HG03095 (cell line): ENCODE data around the gene POLR2I.
A peak's percentile ranks its signal among the peaks of the same experiment; 100 is the strongest.
"Not testable (repeated sequence)": the region's sequence is repeated elsewhere in the genome, so short reads cannot be mapped to it uniquely, and the experiment has no call there.

Experiments used
- ATAC-seq: cut with Tn5 transposase; IDR thresholded peaks from one replicate; pipeline ENCODE4 v1.9.1; 2021; ENCODE audit warnings: moderate library complexity; ENCODE audit not compliant: unreplicated experiment

POLR2I gene

DNA sequence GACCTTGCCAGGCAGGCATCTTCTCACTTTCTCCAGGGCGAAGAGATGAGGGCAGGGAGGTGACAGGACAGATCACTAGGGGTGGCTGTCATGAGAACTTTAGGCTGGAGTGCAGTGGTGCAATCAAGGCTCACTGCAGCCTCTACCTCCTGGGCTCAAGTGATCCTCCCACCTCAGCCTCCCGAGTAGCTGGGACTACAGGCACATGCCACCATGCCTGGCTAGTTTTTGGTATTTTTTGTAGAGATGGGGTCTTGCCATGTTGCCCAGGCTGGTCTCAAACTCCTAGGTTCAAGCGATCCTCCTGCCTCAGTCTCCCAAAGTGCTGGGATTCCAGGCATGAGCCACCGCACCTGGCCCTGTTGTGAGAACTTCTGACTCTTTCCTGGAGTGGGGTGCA is 20.2 kb upstream of the POLR2I start:
- not testable (repeated sequence) for ATAC-seq

- ATAC-seq = not testable (repeated sequence)
Observed at GRCh38 chr19:36131221-36131620, 16.5 kb upstream of the POLR2I start.

GRCh38 chr19:36128392-36128736 is 13.7 kb upstream of the POLR2I start:
- ATAC-seq = no peak

DNA sequence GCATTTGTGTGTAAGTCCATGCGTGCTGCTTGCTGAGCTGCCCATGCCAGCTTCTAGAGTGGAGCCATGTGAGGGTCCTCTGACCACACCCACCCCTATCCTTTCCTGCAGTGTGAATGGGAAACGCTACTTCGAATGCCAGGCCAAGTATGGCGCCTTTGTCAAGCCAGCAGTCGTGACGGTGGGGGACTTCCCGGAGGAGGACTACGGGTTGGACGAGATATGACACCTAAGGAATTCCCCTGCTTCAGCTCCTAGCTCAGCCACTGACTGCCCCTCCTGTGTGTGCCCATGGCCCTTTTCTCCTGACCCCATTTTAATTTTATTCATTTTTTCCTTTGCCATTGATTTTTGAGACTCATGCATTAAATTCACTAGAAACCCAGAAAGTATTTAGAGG is 10.9 kb upstream of the POLR2I start:
- ATAC-seq = no peak

- no peak for ATAC-seq
Observed at GRCh38 chr19:36121486-36122124, 6.9 kb upstream of the POLR2I start.

DNA sequence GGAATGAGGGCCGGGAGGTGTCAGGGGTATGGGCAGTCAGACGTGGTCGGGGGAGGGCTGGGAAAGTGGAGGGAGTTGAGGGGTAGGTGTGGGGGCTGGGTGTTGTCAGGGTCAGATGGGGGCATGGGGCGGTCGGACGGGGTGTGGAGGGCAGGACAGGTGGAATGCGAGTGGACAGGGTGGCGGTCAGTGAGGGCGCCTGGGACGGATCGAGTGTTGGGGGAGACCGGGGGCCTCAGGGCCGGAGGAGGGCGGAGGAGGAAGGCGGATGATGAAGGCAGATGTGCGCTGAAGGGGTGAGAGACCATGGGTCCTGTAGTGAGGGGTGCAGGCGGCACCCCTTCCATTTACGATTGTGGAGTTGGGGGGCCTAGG is 6.3 kb upstream of the POLR2I start:
- no peak for ATAC-seq

DNA sequence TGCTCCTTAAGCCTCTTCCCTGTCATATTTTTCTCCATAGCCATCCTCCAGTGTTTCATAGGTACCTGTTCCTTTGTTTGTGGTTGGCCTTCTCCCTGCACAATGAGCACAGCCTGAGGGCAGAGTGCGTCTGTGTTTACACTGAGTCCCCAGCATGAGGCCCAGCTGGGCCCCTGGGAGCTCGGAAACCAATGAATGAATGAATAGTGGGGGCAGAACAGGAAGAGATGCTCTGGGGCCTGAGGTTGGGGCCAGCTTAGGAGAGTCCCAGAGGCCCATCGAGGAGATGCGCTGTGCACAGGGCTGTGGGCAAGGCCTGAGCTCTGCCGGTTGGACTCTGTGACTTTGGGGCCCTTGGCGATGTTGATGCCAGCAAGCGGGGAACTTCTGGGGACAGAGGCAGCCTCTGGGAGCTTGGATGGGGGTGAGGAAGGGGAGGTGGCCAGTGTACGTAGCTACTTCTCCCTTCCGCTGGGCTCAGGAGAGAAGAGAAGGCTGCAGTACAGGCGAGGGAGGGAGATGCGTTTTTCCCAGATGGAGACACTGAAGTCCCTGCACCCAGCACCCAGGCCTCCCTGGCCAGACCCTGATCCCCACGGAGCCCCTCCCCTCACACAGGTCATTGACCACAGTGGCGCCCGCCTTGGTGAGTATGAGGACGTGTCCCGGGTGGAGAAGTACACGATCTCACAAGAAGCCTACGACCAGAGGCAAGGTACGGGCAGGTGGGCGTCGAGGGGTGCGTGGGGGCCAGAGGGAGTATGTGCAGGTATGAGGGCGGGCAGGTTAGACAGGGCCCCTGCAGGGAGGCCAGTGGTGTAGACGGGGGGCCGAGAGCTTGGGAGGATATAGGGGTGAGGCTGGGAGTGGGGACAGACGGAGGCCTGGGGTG is 5.7 kb upstream of the POLR2I start:
- no peak for ATAC-seq

DNA sequence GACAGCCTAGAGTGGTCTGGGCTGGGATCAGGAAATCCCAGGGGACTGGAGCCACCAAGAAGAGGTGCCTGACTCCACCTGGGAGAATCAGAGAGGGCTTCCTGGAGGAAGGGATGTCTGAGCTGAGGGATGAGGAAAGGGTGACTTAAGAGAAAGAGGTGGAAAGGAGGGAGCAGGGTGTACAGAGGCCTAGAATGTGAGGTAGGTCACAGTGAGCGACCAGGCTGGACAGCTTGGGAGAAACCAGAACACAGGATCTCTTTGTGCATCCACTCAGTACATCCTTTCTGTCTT is 1.6 kb upstream of the POLR2I start:
- no peak for ATAC-seq

DNA sequence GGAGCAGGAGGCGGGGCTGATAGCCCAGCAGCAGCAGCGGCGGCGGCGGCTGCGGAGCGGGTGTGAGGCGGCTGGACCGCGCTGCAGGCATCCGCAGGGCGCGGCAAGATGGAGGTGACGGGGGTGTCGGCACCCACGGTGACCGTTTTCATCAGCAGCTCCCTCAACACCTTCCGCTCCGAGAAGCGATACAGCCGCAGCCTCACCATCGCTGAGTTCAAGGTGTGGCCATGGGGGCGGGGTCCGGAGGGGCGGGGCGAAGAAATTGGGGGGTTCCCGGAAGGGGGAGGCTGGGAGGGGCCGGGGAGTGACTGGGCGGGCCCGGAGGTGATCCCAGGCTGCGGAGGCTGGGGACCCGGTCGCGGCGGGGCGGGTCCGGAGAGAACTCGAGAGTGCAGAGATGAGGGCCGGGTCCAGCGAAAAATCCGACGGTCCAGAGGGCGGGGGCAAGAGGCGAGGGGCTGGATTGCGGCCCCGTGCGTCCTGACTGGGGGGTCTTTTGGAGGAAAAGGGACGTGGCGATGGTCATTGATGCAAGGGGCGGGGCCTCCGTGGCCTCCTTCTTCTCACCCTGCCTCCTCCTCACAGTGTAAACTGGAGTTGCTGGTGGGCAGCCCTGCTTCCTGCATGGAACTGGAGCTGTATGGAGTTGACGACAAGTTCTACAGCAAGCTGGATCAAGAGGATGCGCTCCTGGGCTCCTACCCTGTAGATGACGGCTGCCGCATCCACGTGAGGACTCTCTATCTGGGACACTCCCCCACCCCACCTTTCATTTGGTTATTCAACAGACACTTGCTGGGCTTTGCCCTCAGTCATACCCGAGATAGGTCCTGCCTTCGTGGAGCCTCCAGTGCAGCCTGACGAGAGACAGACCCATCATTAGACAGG is 1.0 kb upstream of the POLR2I start, which contains the start of gene TBCB:
TBCB (plus strand) TSS at position 16 of the 891 bp plus-strand sequence; CDS start at position 109, 93 bp downstream.
- peak; percentile 25 for ATAC-seq

DNA sequence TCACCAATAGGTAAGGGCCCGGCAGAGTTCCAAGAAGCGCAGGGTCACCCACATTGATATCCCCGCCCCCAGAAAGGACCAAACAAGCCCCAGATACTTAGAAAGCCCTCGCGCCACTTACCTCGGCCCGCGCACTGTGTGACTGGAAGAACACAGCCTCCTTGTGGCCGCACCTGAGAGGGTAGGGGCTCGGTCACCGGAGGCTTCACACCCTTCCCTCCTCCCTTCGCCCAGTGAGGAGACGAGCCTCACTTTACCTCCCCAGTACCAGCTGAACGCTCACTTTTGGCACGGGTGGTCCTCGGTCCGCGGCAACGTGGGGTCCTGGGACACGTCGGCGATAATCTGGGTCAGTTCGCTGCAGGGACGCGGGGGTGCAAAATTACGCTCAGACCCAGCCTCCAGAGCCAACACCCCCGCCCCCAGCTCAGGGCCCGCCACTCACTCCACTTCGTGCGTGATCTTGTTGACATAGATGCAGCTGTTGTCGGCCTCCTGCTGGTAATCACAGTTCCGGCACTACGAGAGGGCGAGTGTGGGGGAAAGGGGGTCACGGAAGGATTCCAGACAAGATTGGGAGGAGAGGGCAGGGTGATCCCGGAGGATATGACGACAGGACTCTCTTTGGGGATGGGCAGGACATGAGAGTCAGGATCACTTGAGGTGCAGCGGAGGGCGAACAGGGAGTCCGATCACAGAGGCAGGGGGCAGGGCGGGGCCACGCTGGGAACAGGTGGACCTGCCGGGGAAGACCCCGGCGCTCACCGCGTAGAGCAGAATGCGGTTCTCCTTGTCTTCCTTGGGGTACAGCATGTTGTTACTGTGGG is 568 bp downstream of the POLR2I start:
- ATAC-seq = no peak

DNA sequence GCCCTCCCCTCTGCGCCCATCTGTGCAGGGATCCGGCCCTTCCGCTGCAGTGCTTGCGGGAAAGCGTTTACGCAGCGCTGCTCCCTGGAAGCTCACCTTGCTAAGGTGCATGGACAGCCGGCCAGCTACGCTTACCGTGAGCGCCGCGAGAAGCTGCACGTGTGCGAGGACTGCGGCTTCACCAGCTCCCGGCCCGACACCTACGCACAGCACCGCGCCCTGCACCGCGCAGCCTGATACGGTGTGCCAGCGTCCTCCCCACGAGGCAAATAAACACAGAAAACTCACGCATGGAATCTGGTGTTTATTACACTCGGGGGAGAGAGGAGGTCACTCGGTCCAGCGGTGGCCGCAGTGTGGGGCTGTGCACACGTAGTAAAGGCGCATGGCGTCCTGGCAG is 1.2 kb downstream of the POLR2I start:
- ATAC-seq = no peak

DNA sequence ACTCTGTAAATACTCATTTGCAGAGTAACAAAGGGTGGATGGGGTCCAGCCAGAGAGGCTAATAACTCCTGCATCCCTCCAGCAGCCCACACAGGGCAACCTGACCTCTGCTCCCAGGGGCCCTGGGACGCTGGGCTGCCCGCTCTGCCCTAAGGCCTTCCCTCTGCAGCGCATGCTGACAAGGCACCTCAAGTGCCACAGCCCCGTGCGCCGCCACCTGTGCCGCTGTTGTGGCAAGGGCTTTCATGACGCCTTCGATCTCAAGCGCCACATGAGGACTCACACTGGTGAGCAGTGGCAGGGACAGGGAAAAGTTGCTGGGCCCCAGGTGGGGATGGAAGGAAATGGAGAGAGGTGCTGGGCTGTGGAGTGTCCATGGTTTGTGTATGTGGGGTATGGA is 2.0 kb downstream of the POLR2I start:
- ATAC-seq = no peak

- no peak for ATAC-seq
Observed at GRCh38 chr19:36111200-36111539, 3.5 kb downstream of the POLR2I start.

GRCh38 chr19:36110487-36111199 is 4.0 kb downstream of the POLR2I start, which contains the start of gene OVOL3:
Gene OVOL3 (plus strand): TSS chr19:36111143. CDS start chr19:36111203, 60 bp downstream.
- ATAC-seq = no peak

GRCh38 chr19:36108684-36109083 is 6.0 kb downstream of the POLR2I start:
- no peak for ATAC-seq

DNA sequence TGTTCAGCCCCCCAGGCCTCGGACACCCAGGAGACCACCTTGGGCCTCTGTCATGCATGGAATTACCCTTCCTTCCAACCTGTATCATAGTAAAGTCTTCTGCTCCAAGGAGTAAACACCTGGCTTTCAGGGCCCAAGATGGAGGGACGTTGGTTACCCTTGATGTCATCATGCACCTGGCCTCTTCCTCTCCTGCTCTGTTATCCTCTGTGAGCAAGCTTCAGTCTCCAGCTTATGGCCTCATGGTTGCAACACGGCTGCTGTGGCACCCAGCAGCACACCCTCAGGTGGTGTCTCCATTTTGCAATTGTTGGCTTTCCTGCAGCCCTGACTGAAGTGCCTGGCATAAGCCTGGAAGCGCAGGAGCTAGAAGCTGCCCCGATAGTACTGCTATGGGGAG is 7.7 kb downstream of the POLR2I start:
- ATAC-seq = no peak

DNA sequence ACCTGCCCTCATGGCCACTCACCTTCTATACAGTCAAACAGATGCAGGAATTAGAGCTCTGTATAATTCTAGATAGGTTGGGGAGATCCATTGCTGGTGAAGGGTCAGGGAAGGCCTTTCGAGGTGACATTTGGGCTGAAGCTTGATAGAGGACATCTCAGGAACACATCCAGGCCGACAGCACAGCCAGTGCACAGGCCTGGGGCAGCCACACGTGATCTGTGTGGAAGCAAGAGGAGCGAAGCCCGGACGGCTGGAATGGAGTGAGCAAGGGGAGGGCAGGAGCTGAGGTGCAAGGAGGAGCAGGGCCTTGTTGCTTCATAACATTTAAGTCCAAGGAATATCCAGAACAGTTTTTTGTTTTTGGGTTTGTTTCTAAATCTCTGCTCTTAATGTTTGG is 8.2 kb downstream of the POLR2I start:
- no peak for ATAC-seq

GRCh38 chr19:36103842-36104552 is 10.7 kb downstream of the POLR2I start:
- no peak for ATAC-seq

DNA sequence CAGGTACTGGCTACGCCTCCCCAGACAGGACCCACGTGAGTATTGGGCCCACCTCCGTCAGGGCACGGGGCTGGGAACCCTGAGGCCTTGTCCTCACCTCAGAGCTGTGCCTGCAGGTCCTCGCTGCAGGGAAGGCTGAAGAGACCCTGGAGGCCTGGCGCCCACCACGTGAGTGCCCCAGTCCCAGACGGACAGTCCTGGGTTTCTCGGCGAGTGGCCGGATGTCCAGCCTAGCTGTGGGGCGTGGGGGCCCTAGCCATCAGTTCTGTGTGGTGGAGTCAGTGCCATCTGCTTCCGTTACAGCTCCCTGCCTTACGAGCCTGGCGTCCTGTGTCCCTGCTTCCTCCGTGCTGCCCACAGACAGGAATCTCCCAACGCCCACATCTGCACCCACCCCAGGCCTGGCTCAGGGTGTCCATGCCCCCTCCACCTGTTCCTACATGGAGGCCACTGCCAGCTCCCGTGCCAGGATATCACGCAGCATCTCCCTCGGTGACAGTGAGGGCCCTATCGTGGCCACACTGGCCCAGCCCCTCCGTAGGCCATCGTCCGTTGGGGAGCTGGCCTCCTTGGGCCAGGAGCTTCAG is 11.5 kb downstream of the POLR2I start:
- no peak for ATAC-seq
